ENCODE data around the gene DLX4.

GRCh38 chr17:49941427-49941826 is 27.6 kb upstream of the DLX4 start:
- TF ChIP-seq CTCF (IDR thresholded peaks at IDR 0.05) = no peak
- TF ChIP-seq EP300 (IDR thresholded peaks at IDR 0.05; ENCODE audit: low read depth) = no peak

All from transverse colon (tissue), 3 donors.